ENCODE measurements around the gene LCN12.

LCN12 gene

DNA sequence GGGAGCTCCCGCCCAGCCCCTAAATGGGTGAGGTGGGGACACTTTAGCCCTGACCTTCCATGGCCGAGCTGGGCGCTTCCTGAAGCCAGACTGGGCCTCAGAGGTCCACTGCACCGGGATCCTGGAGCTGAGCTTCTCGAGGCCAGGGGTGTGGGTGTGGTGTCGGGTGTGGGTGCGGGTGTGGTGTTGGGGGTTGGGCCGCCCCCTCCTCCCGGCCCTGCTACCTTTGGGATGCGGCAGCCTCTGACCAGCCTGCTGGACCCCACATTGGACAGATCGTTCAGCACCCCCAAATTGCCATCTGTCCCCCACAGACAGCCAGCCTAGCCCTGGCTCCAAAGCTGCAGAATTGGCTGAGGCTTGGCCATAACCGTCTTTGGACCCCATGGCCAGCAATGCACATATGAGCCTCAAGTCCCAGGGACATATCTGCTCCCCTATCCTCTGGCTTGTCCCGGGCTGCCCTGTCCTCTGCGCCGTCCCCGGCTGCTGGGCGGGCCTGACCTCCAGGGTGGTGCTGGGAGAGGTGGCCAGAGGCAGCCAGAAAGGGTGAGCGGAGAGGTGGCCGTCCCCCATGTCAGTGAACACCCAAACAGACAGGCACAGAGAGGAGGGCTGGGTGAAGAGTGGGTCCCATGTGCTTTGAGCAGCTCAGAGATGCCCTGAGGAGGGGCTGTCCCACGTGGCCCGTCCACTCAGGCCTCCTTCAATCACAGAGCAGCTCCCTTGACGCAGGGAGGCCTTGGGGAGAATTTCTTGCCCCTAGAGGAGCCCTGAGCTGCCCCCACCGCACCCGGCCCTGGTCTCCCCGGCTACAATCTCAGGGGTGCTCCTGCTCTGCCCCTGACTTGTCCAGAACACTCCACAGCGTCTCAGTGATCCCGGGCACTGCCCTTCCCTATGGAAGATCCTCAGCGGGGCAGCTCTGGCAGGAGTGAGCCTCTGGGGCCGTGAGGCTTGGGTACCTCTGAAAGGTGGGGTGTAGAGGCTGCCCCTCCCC, 21.8 kb downstream of the LCN12 start:
- H3K4me3 ChIP-seq (replicated peaks in 1 of 2; ENCODE audit: low read depth in 2 of 2, low read length in 2 of 2), result no peak overlapping the region
- DNase-seq (ENCODE audit: low read depth in 2 of 2), result no peak

DNA sequence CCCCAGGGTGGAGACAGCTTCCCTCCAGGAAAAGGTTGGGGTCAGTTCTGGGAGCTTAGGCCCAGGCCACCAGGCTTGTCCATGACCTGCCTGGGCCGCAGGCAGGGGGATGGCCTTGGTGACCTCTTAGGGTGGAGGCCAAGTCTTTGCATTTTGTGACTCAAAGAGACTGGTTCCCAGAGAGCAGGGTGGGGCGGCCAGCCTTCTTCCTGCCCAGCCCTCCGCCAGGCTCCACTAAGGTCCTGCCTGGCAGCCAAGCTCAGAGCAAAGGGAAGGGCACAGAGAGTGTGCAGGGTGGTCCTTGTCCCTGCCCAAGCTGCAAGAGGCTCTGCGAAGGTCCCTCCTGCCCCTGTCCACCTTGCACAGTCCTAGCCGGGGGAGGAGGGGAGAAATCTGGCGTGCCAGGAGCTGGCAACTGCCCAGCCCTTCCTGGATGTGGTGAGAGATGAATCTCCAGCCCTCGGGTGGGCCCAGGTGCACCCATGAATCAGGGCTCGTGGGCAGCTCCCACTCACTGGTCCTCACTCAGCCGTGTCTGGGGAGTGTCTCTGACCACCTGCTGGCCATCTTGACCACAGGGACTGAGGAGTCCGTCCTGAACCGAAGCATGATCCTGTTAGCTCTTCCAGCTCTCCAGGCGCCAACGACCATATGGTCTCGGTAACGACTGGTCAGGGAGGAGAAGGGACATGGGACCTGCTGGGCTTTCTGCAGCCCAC, 22.9 kb downstream of the LCN12 start:
- no peak for DNase-seq (ENCODE audit: low read depth in 2 of 2)
- H3K4me3 ChIP-seq (replicated peaks in 1 of 2; ENCODE audit: low read depth in 2 of 2, low read length in 2 of 2), result no peak overlapping the region
- TF ChIP-seq, protein P1, sequence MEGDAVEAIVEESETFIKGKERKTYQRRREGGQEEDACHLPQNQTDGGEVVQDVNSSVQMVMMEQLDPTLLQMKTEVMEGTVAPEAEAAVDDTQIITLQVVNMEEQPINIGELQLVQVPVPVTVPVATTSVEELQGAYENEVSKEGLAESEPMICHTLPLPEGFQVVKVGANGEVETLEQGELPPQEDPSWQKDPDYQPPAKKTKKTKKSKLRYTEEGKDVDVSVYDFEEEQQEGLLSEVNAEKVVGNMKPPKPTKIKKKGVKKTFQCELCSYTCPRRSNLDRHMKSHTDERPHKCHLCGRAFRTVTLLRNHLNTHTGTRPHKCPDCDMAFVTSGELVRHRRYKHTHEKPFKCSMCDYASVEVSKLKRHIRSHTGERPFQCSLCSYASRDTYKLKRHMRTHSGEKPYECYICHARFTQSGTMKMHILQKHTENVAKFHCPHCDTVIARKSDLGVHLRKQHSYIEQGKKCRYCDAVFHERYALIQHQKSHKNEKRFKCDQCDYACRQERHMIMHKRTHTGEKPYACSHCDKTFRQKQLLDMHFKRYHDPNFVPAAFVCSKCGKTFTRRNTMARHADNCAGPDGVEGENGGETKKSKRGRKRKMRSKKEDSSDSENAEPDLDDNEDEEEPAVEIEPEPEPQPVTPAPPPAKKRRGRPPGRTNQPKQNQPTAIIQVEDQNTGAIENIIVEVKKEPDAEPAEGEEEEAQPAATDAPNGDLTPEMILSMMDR (IDR thresholded peaks at IDR 0.05; ENCODE audit: low read depth, low read length), result no peak

More for the DNA sequence above, 21.8 kb downstream of the LCN12 start:
- TF ChIP-seq, protein P1 (IDR thresholded peaks at IDR 0.05; ENCODE audit: low read depth, low read length), result no peak

DNA sequence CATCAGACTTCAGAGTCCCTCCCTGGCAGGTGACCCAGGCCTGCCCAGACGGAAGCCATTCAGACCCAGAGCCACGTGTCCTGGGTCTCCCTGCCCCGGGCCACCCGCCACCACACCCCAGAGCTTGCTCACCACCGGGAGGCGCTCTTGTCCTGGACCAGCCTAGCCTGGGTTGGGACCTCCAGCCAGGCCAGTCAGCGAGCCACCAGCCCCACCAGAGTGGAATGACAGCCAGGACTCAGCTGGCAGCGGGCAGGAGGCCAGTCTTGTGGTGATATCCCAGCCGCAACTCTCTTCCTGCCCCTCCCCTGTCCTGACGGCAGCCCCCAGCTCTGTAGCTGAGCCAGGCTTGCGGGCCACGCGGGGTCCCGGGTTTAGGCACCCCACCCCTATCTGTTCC, 23.6 kb downstream of the LCN12 start:
- no peak for DNase-seq (ENCODE audit: low read depth in 2 of 2)
- TF ChIP-seq, protein P1 (IDR thresholded peaks at IDR 0.05; ENCODE audit: low read depth, low read length), result peak; percentile 2
- H3K4me3 ChIP-seq (replicated peaks in 1 of 2; ENCODE audit: low read depth in 2 of 2, low read length in 2 of 2), result no peak overlapping the region

DNA sequence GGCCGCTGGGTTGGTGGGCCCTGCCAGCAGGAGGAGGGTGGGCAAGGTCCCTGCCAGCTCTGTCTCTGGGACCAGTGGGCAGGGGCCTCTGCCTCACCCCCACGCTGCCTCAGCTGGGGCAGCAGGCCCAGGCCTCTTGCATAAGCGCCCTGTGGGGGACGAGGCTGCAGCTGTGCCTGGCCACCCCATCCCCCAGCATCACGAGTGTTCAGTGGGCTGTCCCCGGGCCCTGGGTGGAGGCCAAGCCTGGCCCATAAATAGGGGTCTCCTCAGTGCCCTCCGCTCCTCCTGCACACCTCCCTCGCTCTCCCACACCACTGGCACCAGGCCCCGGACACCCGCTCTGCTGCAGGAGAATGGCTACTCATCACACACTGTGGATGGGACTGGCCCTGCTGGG, 25.1 kb downstream of the LCN12 start, which contains the start of gene PTGDS:
Gene PTGDS (plus strand): TSS at position 282 of the 400 bp plus-strand sequence. CDS start 75 bp downstream, at position 357.
- TF ChIP-seq, protein P1 (IDR thresholded peaks at IDR 0.05; ENCODE audit: low read depth, low read length), result no peak
- H3K4me3 ChIP-seq (replicated peaks in 1 of 2; ENCODE audit: low read depth in 2 of 2, low read length in 2 of 2), result peak within 1 kb of the TSS; percentile 50 to 60
- peak in 1 of 2 donors; percentile 80 for DNase-seq (ENCODE audit: low read depth in 2 of 2)

DNA sequence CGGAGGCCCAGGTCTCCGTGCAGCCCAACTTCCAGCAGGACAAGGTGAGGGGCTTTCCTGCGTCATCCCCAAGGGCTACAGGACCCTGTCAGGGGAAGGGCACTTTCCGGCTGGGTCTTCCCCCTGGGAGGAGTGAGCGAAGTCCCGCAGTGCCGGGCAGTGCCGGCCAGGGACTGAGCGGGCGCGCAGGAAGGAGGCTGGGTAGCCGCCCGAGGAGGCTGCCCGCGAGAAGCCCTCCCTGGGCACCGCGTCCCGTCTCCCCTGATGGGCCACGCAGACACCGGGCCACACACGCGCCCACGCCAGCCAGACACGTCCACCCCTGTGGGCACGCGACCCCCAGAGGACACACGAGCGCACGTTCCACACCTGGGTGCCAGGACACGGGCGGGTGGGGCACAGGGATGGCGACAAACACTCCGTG, 25.6 kb downstream of the LCN12 start:
- TF ChIP-seq, protein P1 (IDR thresholded peaks at IDR 0.05; ENCODE audit: low read depth, low read length), result no peak
- DNase-seq (ENCODE audit: low read depth in 2 of 2), result no peak
- H3K4me3 ChIP-seq (replicated peaks in 1 of 2; ENCODE audit: low read depth in 2 of 2, low read length in 2 of 2), result peak overlapping the region; percentile 50 to 60

DNA sequence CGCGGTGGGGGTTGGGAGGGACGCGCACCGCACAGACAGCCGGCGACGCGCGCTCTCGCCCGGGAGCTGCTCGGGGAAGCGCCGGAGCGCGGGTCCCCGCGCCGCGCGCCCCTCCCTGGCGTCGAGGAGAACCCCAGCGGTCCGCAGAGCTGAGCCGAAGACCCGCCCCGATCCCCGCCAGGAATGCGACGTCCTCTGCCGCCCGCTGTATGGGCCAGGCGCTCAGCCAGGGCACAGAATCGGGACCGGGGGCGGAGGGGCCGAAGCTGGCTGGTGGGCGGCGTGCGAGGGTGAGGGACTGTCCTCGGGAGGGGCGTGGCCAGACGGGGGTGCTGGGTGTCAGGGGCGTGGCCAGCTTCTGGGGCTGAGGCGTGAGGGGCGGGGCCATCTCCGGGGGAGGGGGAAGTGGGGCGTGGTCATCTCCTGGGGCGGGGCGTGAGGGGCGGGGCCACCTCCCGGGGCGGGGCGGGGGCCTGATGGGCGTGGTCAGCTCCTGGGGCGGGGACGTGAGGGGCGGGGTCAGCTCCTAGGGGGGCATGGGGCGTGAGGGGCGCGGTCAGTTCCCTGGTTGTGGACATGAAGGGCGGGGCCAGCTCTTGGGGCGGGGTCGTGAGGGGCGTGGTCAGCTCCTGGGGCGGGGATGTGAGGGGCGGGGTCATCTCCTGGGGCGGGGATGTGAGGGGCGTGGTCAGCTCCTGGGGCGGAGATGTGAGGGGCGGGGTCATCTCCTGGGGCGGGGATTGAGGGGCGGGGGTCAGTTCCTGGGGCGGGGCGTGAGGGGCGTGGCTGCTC, 26.2 kb downstream of the LCN12 start:
- peak; percentile 52 to 76 for DNase-seq (ENCODE audit: low read depth in 2 of 2)
- peak overlapping the region; percentile 50 to 60 for H3K4me3 ChIP-seq (replicated peaks in 1 of 2; ENCODE audit: low read depth in 2 of 2, low read length in 2 of 2)
- TF ChIP-seq, protein P1 (IDR thresholded peaks at IDR 0.05; ENCODE audit: low read depth, low read length), result no peak
